ENCODE measurements around the gene KCNJ4. TPM values are rescaled to one million over a fixed set of nuclear protein-coding genes. Genes with fewer than 3 reads are reported as not detected.

The KCNJ4 gene
- total RNA-seq, 2 experiments from 2014 or later, result not detected

DNA sequence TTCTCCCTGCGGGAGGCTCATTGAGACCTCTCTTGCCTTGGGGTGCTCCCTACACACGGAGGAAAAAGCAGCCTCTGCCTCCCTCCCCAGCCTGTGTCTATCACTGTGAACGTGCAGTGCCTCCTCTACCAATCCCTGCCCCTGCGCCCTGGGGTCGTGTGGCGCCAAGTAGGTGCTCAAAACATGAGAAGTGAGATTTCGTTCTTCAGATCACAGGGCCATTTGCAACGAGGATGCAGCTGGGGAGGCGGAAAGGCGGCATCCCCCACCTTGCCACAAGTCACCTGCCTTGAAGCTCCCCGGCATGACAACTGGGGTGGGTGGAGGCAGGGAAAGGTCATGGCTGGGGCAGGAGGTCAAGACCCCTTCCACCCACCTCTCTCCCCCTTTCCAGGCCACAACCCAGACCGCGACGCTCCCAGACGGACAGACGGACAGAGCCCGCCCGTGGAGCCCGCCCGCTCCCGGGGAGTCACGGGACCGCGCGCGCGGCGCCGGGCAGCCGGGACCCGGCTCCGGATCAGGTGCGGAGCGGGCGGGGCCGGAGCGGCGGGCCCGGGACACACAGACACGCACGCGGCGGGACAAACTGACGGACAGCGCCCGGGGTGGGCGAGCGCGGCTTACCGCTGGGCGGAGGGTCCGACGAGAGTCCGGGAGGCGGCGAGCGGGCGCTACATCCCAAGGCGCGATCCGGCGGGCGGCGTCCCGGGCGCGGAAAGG is 485 bp downstream of the KCNJ4 start:
- no peaks in the 10 kb centered on the region for H3K4me1 ChIP-seq (ENCODE audit: insufficient read depth, low read length, poor library complexity, severe bottlenecking)
- H3K36me3 ChIP-seq (ENCODE audit: insufficient read depth, low read length), result no peaks in the 10 kb centered on the region
- H4K20me1 ChIP-seq (ENCODE audit: insufficient read depth, low read length), result no peaks in the 10 kb centered on the region
- intact Hi-C loops (cut with micrococcal nuclease; ENCODE audit: unreplicated experiment), result no loop called here
- ChIA-PET CTCF (ENCODE audit: unreplicated experiment) (interaction anchor here (0.6 kb wide), 1 partner anchor 194 kb away, joined by 4 read pairs; no protein-coding TSS in a partner anchor), POLR2A (no interaction called here)
- 0 out of 2 replicates have a peak overlapping the region, but pooled peaks have one; percentile 13 for H3K4me2 ChIP-seq (ENCODE audit: low read length)
- H3K27ac ChIP-seq (ENCODE audit: low read depth, low read length, poor library complexity, severe bottlenecking), result no peak overlapping the region
- no TSS peak for BruUV-seq (replicated peaks)
- H3K4me3 ChIP-seq (ENCODE audit: low read depth, low read length, poor library complexity, severe bottlenecking), result no peak overlapping the region
- no peaks in the 10 kb centered on the region for H3K9me2 ChIP-seq (ENCODE audit: insufficient read depth, low read length)
- no peak overlapping the region for H2AFZ ChIP-seq (ENCODE audit: low read length)
- peak; percentile 26 for DNase-seq (ENCODE audit: low spot score)
- TF ChIP-seq, protein P1, sequence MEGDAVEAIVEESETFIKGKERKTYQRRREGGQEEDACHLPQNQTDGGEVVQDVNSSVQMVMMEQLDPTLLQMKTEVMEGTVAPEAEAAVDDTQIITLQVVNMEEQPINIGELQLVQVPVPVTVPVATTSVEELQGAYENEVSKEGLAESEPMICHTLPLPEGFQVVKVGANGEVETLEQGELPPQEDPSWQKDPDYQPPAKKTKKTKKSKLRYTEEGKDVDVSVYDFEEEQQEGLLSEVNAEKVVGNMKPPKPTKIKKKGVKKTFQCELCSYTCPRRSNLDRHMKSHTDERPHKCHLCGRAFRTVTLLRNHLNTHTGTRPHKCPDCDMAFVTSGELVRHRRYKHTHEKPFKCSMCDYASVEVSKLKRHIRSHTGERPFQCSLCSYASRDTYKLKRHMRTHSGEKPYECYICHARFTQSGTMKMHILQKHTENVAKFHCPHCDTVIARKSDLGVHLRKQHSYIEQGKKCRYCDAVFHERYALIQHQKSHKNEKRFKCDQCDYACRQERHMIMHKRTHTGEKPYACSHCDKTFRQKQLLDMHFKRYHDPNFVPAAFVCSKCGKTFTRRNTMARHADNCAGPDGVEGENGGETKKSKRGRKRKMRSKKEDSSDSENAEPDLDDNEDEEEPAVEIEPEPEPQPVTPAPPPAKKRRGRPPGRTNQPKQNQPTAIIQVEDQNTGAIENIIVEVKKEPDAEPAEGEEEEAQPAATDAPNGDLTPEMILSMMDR (conservative IDR thresholded peaks at IDR 0.05; ENCODE audit: low read length), result no peak
- TF ChIP-seq EZH2phosphoT487 (IDR thresholded peaks at IDR 0.05; ENCODE audit: borderline replicate concordance, low read depth, low read length), result peak; percentile 46; the same call in 1 of the 2 replicates
- no peaks in the 10 kb centered on the region for H3K79me2 ChIP-seq (ENCODE audit: insufficient read depth, low read depth, low read length)
- no peaks in the 10 kb centered on the region for H3K9me3 ChIP-seq (ENCODE audit: low read length)

DNA sequence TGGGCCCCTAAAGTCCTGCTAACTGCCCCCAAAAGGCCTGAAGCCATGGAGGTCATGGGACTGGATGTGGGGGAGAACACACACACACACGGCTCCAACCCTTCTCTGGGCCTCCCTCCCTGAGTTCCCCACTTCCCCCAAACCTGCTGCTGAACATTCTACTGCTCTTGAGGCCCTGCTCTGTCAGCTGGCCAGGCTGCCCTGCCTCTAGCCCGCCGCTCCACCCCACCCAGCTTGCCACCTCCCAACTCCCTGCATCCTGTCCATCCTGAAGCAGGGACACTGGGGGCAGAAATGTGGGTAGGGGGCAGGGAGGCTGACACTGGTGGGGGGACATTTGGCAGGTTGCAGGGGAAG is 1.0 kb downstream of the KCNJ4 start:
- Histone ChIP-seq H3K4me1 (ENCODE audit: insufficient read depth, low read length, poor library complexity, severe bottlenecking) (no peaks in the 10 kb centered on the region), H3K79me2 (ENCODE audit: insufficient read depth, low read depth, low read length) (no peaks in the 10 kb centered on the region), H3K4me3 (ENCODE audit: low read depth, low read length, poor library complexity, severe bottlenecking) (no peak overlapping the region), H3K9me2 (ENCODE audit: insufficient read depth, low read length) (no peaks in the 10 kb centered on the region), H3K36me3 (ENCODE audit: insufficient read depth, low read length) (no peaks in the 10 kb centered on the region), H3K27ac (ENCODE audit: low read depth, low read length, poor library complexity, severe bottlenecking) (no peak overlapping the region), H4K20me1 (ENCODE audit: insufficient read depth, low read length) (no peaks in the 10 kb centered on the region), H2AFZ (ENCODE audit: low read length) (no peak overlapping the region), H3K9me3 (ENCODE audit: low read length) (no peaks in the 10 kb centered on the region), H3K4me2 (ENCODE audit: low read length) (no peak overlapping the region)
- 0 out of 2 replicates have a peak, but pooled peaks have one; percentile 3 for TF ChIP-seq EZH2phosphoT487 (IDR thresholded peaks at IDR 0.05; ENCODE audit: borderline replicate concordance, low read depth, low read length)
- TF ChIP-seq, protein P1 (conservative IDR thresholded peaks at IDR 0.05; ENCODE audit: low read length), result no peak
- ChIA-PET CTCF (ENCODE audit: unreplicated experiment) (no interaction called here), POLR2A (no interaction called here)
- no TSS peak for BruUV-seq (replicated peaks)
- DNase-seq (ENCODE audit: low spot score), result no peak
- intact Hi-C loops (cut with micrococcal nuclease; ENCODE audit: unreplicated experiment), result no loop called here

DNA sequence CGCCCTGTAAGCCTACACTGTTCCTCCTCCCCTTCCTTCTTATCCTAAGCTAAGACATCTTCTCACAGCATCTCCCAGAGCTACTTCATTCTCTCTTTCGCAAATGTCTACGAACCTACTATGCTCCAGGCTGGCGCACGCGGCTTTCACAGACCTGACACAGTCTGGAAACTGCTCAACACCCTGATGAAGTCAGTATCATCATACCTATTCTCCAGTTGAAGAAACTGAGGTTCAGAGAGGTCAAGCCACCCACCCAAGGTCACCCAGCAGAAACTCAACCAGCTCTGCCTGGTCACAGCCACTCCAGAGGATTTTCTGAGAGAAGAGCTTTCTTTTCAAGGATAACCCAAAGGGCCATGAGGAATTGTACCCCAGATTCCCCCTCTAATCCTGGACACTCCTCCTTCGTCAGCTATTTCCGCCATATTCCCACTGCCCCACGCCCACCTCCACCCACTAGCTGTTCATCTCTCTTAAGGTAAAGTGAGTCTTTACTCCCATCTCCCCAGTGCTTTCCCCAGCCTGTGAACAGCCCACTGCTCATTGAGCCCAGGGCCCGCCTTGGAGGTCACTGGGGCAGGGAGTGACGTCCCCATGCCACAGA is 1.8 kb downstream of the KCNJ4 start:
- TF ChIP-seq EZH2phosphoT487 (IDR thresholded peaks at IDR 0.05; ENCODE audit: borderline replicate concordance, low read depth, low read length), result no peak
- TF ChIP-seq, protein P1 (conservative IDR thresholded peaks at IDR 0.05; ENCODE audit: low read length), result no peak
- H4K20me1 ChIP-seq (ENCODE audit: insufficient read depth, low read length), result no peaks in the 10 kb centered on the region
- no peak overlapping the region for H2AFZ ChIP-seq (ENCODE audit: low read length)
- H3K79me2 ChIP-seq (ENCODE audit: insufficient read depth, low read depth, low read length), result no peaks in the 10 kb centered on the region
- no peak overlapping the region for H3K27ac ChIP-seq (ENCODE audit: low read depth, low read length, poor library complexity, severe bottlenecking)
- POLR2A ChIA-PET, result interaction anchor here (0.5 to 0.6 kb wide), 2 partner anchors 47 to 269 kb away, joined by 3 to 4 read pairs; no protein-coding TSS in a partner anchor
- CTCF ChIA-PET (ENCODE audit: unreplicated experiment), result no interaction called here
- H3K9me2 ChIP-seq (ENCODE audit: insufficient read depth, low read length), result no peaks in the 10 kb centered on the region
- intact Hi-C loops (cut with micrococcal nuclease; ENCODE audit: unreplicated experiment), result no loop called here
- no TSS peak for BruUV-seq (replicated peaks)
- no peaks in the 10 kb centered on the region for H3K4me1 ChIP-seq (ENCODE audit: insufficient read depth, low read length, poor library complexity, severe bottlenecking)
- no peaks in the 10 kb centered on the region for H3K9me3 ChIP-seq (ENCODE audit: low read length)
- no peak for DNase-seq (ENCODE audit: low spot score)
- H3K36me3 ChIP-seq (ENCODE audit: insufficient read depth, low read length), result no peaks in the 10 kb centered on the region
- no peak overlapping the region for H3K4me3 ChIP-seq (ENCODE audit: low read depth, low read length, poor library complexity, severe bottlenecking)
- no peak overlapping the region for H3K4me2 ChIP-seq (ENCODE audit: low read length)

All from OCI-LY7 (cell line).